SW 1271 (cell line): ENCODE measurements around the gene SYCP2L.
"Not testable (repeated sequence)": the region's sequence is repeated elsewhere in the genome, so short reads cannot be mapped to it uniquely, and the experiment has no call there.

ENCODE experiments used
- DNase-seq, 2 experiments: peaks; one replicate each; lab custom pipeline; 2025; lab: John Stamatoyannopoulos, UW

Gene SYCP2L

GRCh38 chr6:10886691-10887502 is at the start of gene SYCP2L:
Gene SYCP2L (plus strand): TSS chr6:10887052. CDS start chr6:10887127, 75 bp downstream.
- no peak for DNase-seq

- DNase-seq, result no peak
Observed at GRCh38 chr6:10837622-10837994, 49.2 kb upstream of the SYCP2L start.

GRCh38 chr6:10837995-10838793 is 48.7 kb upstream of the SYCP2L start, which contains the start of gene MAK:
Gene MAK (minus strand): TSS chr6:10838539. CDS start chr6:10830648, 7,891 bp downstream.
- peak; percentile 91 to 92 for DNase-seq

- DNase-seq, result no peak
Observed at GRCh38 chr6:10838794-10839333, 48.0 kb upstream of the SYCP2L start.

DNA sequence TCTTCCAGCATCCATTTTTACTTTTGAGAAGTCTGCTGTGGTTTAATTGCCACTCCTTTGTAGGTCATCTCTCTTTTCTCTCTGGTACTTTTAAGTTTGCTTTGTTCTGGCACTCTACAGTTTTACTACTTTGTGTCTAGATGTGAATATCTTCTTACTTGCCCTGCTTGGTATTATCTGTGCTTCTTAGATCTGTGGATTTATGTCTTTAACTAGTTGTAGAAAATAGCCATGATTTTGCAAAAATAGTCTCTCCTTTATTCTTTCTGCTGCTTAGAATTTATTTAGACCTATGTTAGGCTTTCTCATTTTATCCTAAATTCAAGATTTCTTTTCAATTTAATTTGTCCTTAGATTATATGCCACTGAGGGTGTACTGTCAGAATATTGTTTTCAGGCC is 43.3 kb upstream of the SYCP2L start:
- DNase-seq, result no peak

DNA sequence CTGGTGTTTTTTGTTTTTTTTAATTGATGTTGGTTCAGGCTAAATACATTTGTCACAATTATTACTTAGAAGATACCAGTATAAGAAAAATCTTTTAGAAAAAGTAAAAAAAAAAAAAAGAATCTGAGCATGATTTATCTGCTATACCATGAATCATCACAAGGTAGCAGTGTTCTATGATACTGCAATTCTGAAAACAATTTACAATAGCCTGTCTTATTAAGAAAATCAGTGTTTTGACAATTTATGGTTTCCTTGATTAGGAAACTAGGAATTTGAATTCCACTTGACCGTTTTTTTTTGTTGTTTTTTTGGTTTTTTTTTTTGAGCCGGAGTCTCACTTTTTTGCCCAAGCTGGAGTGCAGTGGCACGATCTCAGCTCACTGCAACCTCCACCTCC is 39.2 kb upstream of the SYCP2L start:
- DNase-seq, result peak in 1 of 2 experiments; percentile 8

DNA sequence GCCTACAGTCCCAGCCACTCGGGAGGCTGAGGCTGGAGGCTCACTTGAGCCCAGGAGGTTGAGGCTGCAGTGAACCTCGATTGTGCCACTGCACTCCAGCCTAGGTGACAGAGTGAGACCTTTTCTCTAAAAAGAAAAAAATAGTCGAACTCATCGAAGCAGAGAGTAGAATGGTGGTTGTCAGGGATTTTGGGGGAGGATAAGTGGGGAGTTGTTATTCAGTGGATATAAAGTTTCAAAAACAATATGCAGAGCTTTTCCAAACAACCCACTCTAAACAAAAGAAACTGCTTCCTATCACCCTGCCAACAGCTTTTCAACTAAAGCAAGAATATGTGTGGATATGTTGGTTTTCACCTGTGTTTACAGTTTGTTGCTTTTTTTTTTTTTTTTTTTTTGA is 37.0 kb upstream of the SYCP2L start:
- no peak for DNase-seq

- DNase-seq, result no peak
Observed at GRCh38 chr6:10850728-10851127, 36.1 kb upstream of the SYCP2L start.

- DNase-seq, result no peak
Observed at GRCh38 chr6:10852361-10852960, 34.4 kb upstream of the SYCP2L start.

- not testable (repeated sequence) for DNase-seq
Observed at GRCh38 chr6:10853849-10854300, 33.0 kb upstream of the SYCP2L start.

DNA sequence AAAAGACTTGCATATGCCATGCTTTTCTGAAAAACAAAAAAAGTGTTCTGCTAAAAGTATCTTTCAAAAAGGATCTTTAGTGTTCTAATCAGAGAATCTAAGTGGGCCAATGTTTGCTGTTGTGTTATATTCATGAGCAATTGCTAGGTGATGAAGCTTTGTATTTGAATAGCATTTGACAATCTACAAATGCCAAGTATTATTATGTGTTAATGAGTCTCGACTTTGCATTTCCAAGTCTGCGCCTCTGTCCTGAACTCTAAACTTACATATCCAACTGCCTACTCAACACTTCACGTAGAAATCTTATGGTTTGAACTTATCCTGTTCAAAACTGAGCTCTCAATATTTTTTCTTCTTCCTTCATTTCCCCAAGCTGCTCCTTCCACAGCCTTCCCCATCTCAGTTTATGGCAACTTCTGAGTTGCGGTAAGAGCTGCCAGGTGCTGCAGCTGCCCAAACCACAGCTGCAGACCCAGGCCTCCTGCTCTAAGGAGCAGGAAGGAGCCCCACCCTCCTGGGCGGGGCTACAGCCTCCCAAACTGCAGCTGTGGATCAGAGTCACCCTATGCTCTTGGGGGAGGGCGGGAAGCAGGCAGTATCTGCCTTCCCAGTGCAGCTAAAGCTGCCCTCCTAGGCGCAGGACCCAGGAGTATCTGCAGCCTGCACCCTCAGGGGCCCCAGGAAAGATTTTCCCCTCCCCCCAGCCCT is 31.8 kb upstream of the SYCP2L start:
- DNase-seq, result no peak

- no peak for DNase-seq
Observed at GRCh38 chr6:10857259-10857658, 29.6 kb upstream of the SYCP2L start.

- DNase-seq, result no peak
Observed at GRCh38 chr6:10861086-10861485, 25.8 kb upstream of the SYCP2L start.

DNA sequence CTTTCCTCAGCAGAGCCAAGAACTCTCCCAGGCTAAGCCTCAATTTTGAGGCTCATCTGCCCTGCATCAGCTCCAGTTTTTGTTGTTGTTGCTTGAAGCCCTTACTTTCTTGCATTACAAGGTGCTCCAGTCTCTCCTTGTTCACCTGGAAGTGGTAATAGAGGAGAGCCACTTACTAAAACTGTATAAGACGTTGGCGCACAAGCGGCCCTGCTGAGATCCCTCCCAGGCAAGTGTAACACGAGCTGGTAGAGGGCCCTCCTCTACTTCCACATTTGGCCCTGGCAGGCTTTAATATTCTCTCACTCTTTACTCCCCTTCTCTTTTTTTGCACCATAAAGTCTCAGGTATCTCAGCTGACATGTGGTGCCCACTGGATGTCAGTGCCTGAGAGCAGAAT is 24.5 kb upstream of the SYCP2L start:
- no peak for DNase-seq

DNA sequence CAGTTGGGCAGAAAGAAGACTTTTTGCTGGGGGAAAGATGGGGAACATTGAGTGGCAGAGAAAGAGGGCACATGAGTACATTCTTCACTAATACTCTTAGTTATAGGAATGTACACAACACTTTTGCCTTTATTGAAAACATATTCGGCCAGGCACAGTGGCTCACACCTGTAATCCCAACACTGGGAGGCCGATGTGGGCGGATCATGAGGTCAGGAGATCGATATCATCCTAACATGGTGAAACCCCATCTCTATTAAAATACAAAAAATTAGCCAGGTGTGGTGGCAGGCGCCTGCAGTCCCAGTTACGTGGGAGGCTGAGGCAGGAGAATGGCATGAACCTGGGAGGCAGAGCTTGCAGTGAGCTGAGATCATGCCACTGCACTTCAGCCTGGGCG is 23.8 kb upstream of the SYCP2L start:
- not testable (repeated sequence) for DNase-seq

DNA sequence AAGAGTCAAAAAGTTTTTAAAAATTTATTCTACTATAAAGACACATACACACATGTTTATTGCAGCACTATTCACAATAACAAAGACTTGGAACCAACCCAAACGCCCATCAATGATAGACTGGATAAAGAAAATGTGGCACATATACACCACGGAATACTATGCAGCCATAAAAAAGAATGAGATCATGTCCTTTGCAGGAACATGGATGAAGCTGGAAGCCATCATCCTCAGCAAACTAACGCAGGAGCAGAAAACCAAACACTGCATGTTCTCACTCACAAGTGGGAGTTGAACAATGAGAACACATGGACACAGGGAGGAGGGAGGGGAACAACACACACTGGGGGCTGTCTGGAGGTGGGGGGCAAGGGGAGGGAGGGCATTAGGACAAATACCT is 20.1 kb upstream of the SYCP2L start:
- not testable (repeated sequence) for DNase-seq

GRCh38 chr6:10867952-10868351 is 18.9 kb upstream of the SYCP2L start:
- no peak for DNase-seq

DNA sequence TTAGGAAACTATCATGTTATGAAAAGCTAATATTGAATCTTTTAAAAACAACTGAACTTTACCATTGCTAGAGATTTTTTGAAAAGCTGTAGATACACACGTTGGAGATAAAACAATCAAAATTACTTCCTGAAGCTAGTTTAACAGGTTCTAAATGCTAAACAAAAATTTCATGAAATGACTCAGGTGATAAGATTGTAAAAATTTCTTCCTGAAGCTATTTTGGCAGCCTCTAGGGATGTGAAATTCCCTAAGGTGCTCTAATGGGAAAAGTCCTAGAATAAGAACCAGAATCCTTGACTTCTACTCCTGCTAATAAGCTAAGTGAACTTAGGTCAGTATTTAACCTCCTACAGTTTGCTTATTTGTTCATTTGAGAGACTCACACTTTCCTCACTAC is 13.5 kb upstream of the SYCP2L start:
- no peak for DNase-seq

DNA sequence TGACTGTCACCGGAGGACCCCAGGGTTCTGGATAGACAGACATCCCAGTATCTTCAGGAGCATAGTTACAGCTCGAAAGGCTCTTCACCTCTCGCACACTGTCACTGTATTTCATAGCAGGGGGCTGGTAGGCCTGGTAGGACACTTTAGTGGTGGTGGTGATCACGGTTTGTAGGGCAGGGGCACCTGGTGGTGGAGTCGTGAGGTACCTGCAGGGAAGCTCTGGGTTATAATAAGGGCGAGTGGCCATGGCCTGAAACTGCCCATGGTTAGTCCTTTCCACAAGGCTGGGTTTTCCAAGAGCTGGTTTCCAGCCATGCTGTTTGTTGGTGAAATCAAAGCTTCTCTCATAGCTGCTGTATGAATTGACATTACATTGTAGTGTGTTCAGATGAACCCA is 12.6 kb upstream of the SYCP2L start:
- no peak for DNase-seq

DNA sequence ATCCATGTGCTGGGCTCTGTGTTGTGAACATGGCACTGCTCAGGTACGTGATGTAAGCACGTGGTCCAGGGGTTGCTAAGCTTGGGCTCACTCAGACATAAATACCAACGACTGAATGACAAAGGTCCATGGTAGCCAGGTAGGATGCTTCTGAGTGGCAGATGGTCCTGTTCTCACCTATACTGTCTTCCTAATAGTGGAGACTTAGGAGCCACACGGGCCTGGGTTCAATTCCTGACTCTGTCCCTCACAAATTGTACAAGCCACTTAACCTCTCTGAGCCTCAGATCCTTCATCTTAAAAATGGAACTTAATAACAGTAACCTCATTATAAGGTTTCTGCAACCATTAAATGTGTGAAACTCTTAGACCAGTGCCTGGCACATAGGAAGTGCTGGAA is 11.8 kb upstream of the SYCP2L start:
- DNase-seq, result no peak

- no peak for DNase-seq
Observed at GRCh38 chr6:10877012-10877411, 9.8 kb upstream of the SYCP2L start.

- no peak for DNase-seq
Observed at GRCh38 chr6:10877871-10878270, 9.0 kb upstream of the SYCP2L start.
